ENCODE data around the gene ENOSF1. TPM values are rescaled to one million over a fixed set of nuclear protein-coding genes. Genes with fewer than 3 reads are reported as not detected.

Gene ENOSF1
- total and polyA plus RNA-seq, 2 of the 13 experiments (the other 11 are each of a cell fraction or from before 2014, with no cell fraction given) = 37.6 to 40.1 TPM

- TF ChIP-seq GTF3A (CRISPR knock-in tag; conservative IDR thresholded peaks at IDR 0.05) = 0 out of 2 replicates have a peak, but pooled peaks have one; percentile 35
- no peak for TF ChIP-seq ZNF512B (CRISPR knock-in tag; IDR thresholded peaks at IDR 0.05; ENCODE audit: borderline replicate concordance)
- TF ChIP-seq ZNF44 (CRISPR knock-in tag; IDR thresholded peaks at IDR 0.05) = no peak
- TF ChIP-seq HINFP (CRISPR knock-in tag; IDR thresholded peaks at IDR 0.05; ENCODE audit: low read depth) = peak; percentile 46; the same call in 1 of the 2 replicates
- peak; percentile 99 for TF ChIP-seq ZNF768 (CRISPR knock-in tag; IDR thresholded peaks at IDR 0.05)
- no peak for TF ChIP-seq ZNF263 (CRISPR knock-in tag; IDR thresholded peaks at IDR 0.05)
- TF ChIP-seq ZNF30 (CRISPR knock-in tag; IDR thresholded peaks at IDR 0.05) = peak; percentile 19; the same call in 1 of the 2 replicates
- no peak for TF ChIP-seq REPIN1 (CRISPR knock-in tag; IDR thresholded peaks at IDR 0.05; ENCODE audit: borderline replicate concordance, low read depth)
- 0 out of 2 replicates have a peak, but pooled peaks have one; percentile 11 for TF ChIP-seq KDM2A (CRISPR knock-in tag; IDR thresholded peaks at IDR 0.05; ENCODE audit: borderline replicate concordance, low read depth)
- TF ChIP-seq IKZF4 (CRISPR knock-in tag; IDR thresholded peaks at IDR 0.05; ENCODE audit: borderline replicate concordance, low read depth, not compliant biosample characterization) = peak; percentile 24
- TF ChIP-seq ZNF333 (CRISPR knock-in tag; IDR thresholded peaks at IDR 0.05; ENCODE audit: borderline replicate concordance) = 0 out of 2 replicates have a peak, but pooled peaks have one; percentile 6
- TF ChIP-seq RFX5 (IDR thresholded peaks at IDR 0.05; ENCODE audit: low read depth, low read length) = no peak
- no peak for TF ChIP-seq DNMT3B (CRISPR knock-in tag; conservative IDR thresholded peaks at IDR 0.05)
- peak; percentile 25; the same call in 1 of the 2 replicates for TF ChIP-seq TBX2 (CRISPR knock-in tag; IDR thresholded peaks at IDR 0.05; ENCODE audit: borderline replicate concordance)
- TF ChIP-seq ZMYM2 (CRISPR knock-in tag; IDR thresholded peaks at IDR 0.05) = no peak
- no peak; the same call in 1 of the 2 replicates for TF ChIP-seq ZNF563 (CRISPR knock-in tag; IDR thresholded peaks at IDR 0.05)
Measured at GRCh38 chr18:711657-712400, 601 bp downstream of the ENOSF1 start (continued).

Measured in HepG2 (cell line).